ENCODE results near the gene KLK6. TPM values are rescaled to one million over a fixed set of nuclear protein-coding genes. Genes with fewer than 3 reads are reported as not detected.

Gene KLK6
- total RNA-seq, 1 experiment from 2014 or later = 1.5 TPM

GRCh38 chr19:51002542-51003311 lies 33.3 kb upstream of the KLK6 start:
- Histone ChIP-seq H3K36me3 (ENCODE audit: control insufficient read depth, insufficient read depth, low read length) (no peaks in the 10 kb centered on the region), H3K9me3 (no peaks in the 10 kb centered on the region), H3K4me1 (no peaks in the 10 kb centered on the region), H3K4me3 (ENCODE audit: low read depth, low read length) (no peak overlapping the region), H3K27me3 (replicated peaks; ENCODE audit: control insufficient read depth, insufficient read depth, low read length) (no peaks in the 10 kb centered on the region)
- peak overlapping the region; percentile 18 for H3K4me3 Mint-ChIP-seq (ENCODE audit: unreplicated experiment)
- TF ChIP-seq CTCF (IDR thresholded peaks at IDR 0.05; ENCODE audit: insufficient read depth in 1 of 2, low read depth in 1 of 2, low read length in 1 of 2, severe bottlenecking in 1 of 2, unreplicated experiment in 1 of 2) = no peak
- H3K27me3 Mint-ChIP-seq (ENCODE audit: insufficient read depth, unreplicated experiment) = peaks cover 13% of the 10 kb centered on the region
- no peaks in the 10 kb centered on the region for H3K36me3 Mint-ChIP-seq (ENCODE audit: insufficient read depth, unreplicated experiment)
- POLR2A ChIA-PET = no interaction called here
- H3K4me1 Mint-ChIP-seq (ENCODE audit: low read depth, unreplicated experiment) = no peaks in the 10 kb centered on the region
- DNase-seq = peak; percentile 39 to 81
- no TSS peak for BruUV-seq (replicated peaks)
- intact Hi-C loops (cut with micrococcal nuclease; ENCODE audit: unreplicated experiment) = no loop called here
- H3K27ac Mint-ChIP-seq (ENCODE audit: unreplicated experiment) = no peak overlapping the region
- CTCF ChIA-PET = no interaction called here
- H3K9me3 Mint-ChIP-seq (ENCODE audit: unreplicated experiment) = no peaks in the 10 kb centered on the region

DNA sequence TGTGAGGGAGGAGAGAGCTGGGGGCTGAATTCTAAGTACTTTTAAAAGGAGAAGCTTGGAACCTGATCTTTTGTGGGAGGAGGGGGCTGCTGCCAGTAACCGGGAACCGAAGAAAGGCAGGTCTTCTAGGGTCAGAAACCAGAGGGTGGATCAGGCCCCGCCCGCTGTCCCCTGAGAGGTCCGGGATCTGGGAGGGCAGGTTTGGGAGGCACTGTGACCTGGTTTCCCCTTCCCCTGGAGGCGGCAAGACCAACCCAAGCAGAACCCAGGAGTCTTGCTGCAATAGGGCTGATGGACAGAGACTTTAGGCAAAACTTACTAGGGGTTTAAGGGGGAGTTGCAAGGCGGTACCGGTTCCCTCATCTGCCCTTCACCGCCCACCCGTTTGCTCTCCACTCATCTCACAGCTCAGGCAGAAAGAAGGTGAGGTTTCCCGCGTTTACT lies 32.7 kb upstream of the KLK6 start:
- Histone ChIP-seq H3K36me3 (ENCODE audit: control insufficient read depth, insufficient read depth, low read length) (no peaks in the 10 kb centered on the region), H3K4me1 (no peaks in the 10 kb centered on the region), H3K27me3 (replicated peaks; ENCODE audit: control insufficient read depth, insufficient read depth, low read length) (no peaks in the 10 kb centered on the region), H3K4me3 (ENCODE audit: low read depth, low read length) (no peak overlapping the region), H3K9me3 (no peaks in the 10 kb centered on the region)
- no peak for TF ChIP-seq CTCF (IDR thresholded peaks at IDR 0.05; ENCODE audit: insufficient read depth in 1 of 2, low read depth in 1 of 2, low read length in 1 of 2, severe bottlenecking in 1 of 2, unreplicated experiment in 1 of 2)
- DNase-seq = no peak
- ChIA-PET CTCF (no interaction called here), POLR2A (no interaction called here)
- Mint-ChIP-seq H3K36me3 (ENCODE audit: insufficient read depth, unreplicated experiment) (no peaks in the 10 kb centered on the region), H3K27me3 (ENCODE audit: insufficient read depth, unreplicated experiment) (peaks cover 8% of the 10 kb centered on the region), H3K27ac (ENCODE audit: unreplicated experiment) (no peak overlapping the region), H3K9me3 (ENCODE audit: unreplicated experiment) (no peaks in the 10 kb centered on the region), H3K4me3 (ENCODE audit: unreplicated experiment) (peak overlapping the region; percentile 18), H3K4me1 (ENCODE audit: low read depth, unreplicated experiment) (no peaks in the 10 kb centered on the region)
- intact Hi-C loops (cut with micrococcal nuclease; ENCODE audit: unreplicated experiment) = no loop called here
- no TSS peak for BruUV-seq (replicated peaks)

- no peaks in the 10 kb centered on the region for H3K4me1 Mint-ChIP-seq (ENCODE audit: low read depth, unreplicated experiment)
- no peaks in the 10 kb centered on the region for H3K36me3 Mint-ChIP-seq (ENCODE audit: insufficient read depth, unreplicated experiment)
- Histone ChIP-seq H3K36me3 (ENCODE audit: control insufficient read depth, insufficient read depth, low read length) (no peaks in the 10 kb centered on the region), H3K27me3 (replicated peaks; ENCODE audit: control insufficient read depth, insufficient read depth, low read length) (no peaks in the 10 kb centered on the region), H3K9me3 (no peaks in the 10 kb centered on the region), H3K4me3 (ENCODE audit: low read depth, low read length) (no peak within 1 kb of the TSS), H3K4me1 (no peaks in the 10 kb centered on the region)
- no peak for DNase-seq
- intact Hi-C loops (cut with micrococcal nuclease; ENCODE audit: unreplicated experiment) = no loop called here
- TF ChIP-seq CTCF (IDR thresholded peaks at IDR 0.05; ENCODE audit: insufficient read depth in 1 of 2, low read depth in 1 of 2, low read length in 1 of 2, severe bottlenecking in 1 of 2, unreplicated experiment in 1 of 2) = no peak
- H3K9me3 Mint-ChIP-seq (ENCODE audit: unreplicated experiment) = no peaks in the 10 kb centered on the region
- peaks cover 4% of the 10 kb centered on the region for H3K27me3 Mint-ChIP-seq (ENCODE audit: insufficient read depth, unreplicated experiment)
- H3K4me3 Mint-ChIP-seq (ENCODE audit: unreplicated experiment) = peak within 1 kb of the TSS; percentile 18
- ChIA-PET POLR2A (no interaction called here), CTCF (no interaction called here)
- H3K27ac Mint-ChIP-seq (ENCODE audit: unreplicated experiment) = no peak within 1 kb of the TSS
- no TSS peak for BruUV-seq (replicated peaks)
Observed at GRCh38 chr19:51001515-51001914, 32.1 kb upstream of the KLK6 start, which contains the start of gene KLK8. KLK8 (minus strand) TSS chr19:51001604; CDS start chr19:51001167, 437 bp downstream.

All from Caco-2 (cell line).